ENCODE measurements around the gene SETD3.

DNA sequence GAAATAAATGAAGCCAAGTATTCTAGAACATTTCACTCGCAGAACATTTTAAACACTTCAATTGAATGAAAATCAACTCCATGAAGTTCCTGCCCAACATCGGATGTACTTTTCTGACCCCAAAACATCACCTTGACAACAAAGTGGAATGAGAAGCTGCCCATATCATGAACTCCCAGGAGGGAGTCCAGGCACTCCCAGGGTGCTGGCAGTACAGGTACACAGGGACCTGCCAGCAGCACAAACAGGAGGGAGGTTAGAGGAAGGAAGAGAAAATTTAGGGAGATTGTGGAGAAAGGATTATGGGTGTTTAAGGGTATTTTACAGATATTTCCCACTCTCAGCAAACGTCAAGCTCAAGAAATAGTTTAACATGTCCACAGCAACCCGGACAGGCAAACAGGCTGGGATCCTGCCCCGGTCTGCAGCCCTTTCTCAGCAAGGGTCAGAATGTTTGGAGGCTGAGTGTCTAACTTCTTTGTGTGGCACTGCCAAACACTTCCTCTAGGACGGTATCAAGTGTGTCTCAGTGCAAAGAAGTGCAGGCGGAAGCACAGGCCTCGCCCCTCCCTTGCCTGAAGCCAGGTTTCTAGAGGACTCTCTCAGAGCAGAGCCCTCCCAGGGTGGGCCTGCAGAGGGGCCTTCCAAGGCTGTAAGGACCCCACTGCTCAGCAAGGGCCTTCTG lies 72.2 kb downstream of the SETD3 start:
- TF ChIP-seq, protein P1, sequence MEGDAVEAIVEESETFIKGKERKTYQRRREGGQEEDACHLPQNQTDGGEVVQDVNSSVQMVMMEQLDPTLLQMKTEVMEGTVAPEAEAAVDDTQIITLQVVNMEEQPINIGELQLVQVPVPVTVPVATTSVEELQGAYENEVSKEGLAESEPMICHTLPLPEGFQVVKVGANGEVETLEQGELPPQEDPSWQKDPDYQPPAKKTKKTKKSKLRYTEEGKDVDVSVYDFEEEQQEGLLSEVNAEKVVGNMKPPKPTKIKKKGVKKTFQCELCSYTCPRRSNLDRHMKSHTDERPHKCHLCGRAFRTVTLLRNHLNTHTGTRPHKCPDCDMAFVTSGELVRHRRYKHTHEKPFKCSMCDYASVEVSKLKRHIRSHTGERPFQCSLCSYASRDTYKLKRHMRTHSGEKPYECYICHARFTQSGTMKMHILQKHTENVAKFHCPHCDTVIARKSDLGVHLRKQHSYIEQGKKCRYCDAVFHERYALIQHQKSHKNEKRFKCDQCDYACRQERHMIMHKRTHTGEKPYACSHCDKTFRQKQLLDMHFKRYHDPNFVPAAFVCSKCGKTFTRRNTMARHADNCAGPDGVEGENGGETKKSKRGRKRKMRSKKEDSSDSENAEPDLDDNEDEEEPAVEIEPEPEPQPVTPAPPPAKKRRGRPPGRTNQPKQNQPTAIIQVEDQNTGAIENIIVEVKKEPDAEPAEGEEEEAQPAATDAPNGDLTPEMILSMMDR (conservative IDR thresholded peaks at IDR 0.05) = no peak
- no peak for TF ChIP-seq ZFX (IDR thresholded peaks at IDR 0.05)
